Right ventricle myocardium inferior (tissue), 1 donor: ENCODE measurements around the gene PAQR5. TPM values are rescaled to one million over a fixed set of nuclear protein-coding genes. Genes with fewer than 3 reads are reported as not detected.

Experiments used
- ATAC-seq: fragments of 200-7000 bp; cut with Tn5 transposase; one replicate; pipeline ENCODE4 v1.9.1; 2020; ENCODE audit warnings: mild to moderate bottlenecking, moderate library complexity
- DNase-seq: peaks from one replicate; pipeline ENCODE4 v3.0.0; 2021; ENCODE audit errors: missing footprints
- intact Hi-C: fragments of 100-400 bp; cut with DNase I; formaldehyde crosslinking; loops from one replicate; pipeline ENCODE4 v1.11.0; 2022
- long read RNA-seq: library from polyadenylated mRNA; unstranded; transcript quantifications from one replicate; pipeline ENCODE4 v2.0.0, GENCODE V29; 2021
- total RNA-seq: library from RNA; stranded (reverse); fragmentation: NEBNext Ultra II Directional; extraction: Animal tissue kit (Norgen Biotek cat#: 25700); gene quantifications from one replicate; pipeline ENCODE4 v1.2.1, GENCODE V29; 2021
- donor health status: DM: no; HTN: yes; CAD: no; lungs with severe emphysema.

PAQR5 gene
- total RNA-seq = 1.1 TPM
- long read RNA-seq, partial matches to known transcripts = 0 of 1 reads
- long read RNA-seq, other reads (novel, unspliced or antisense) = 1 of 1 reads

GRCh38 chr15:69298697-69299441 lies at the start of gene PAQR5:
PAQR5 (plus strand) TSS chr15:69298912; CDS start chr15:69360081, 61,169 bp downstream.
- DNase-seq (no peak), ATAC-seq (peak; percentile 73)
- intact Hi-C loops = no loop called here

- intact Hi-C loops = no loop called here
- ATAC-seq (no peak), DNase-seq (no peak)
Observed at GRCh38 chr15:69253156-69253555, 45.6 kb upstream of the PAQR5 start.

GRCh38 chr15:69265347-69265955 lies 33.3 kb upstream of the PAQR5 start:
- intact Hi-C loops = loop anchor here (1.0 to 5.0 kb wide), 3 partner anchors 103 to 206 kb away; partner anchors contain the start of gene GLCE
- no peak for DNase-seq
- ATAC-seq = no peak

GRCh38 chr15:69271217-69271616 lies 27.5 kb upstream of the PAQR5 start:
- ATAC-seq = no peak
- DNase-seq = no peak
- intact Hi-C loops = no loop called here

- intact Hi-C loops = no loop called here
- no peak for ATAC-seq
- no peak for DNase-seq
Observed at GRCh38 chr15:69272139-69272538, 26.6 kb upstream of the PAQR5 start.

GRCh38 chr15:69272891-69273290 lies 25.8 kb upstream of the PAQR5 start:
- intact Hi-C loops = no loop called here
- ATAC-seq (no peak), DNase-seq (no peak)

GRCh38 chr15:69275074-69275670 lies 23.5 kb upstream of the PAQR5 start:
- ATAC-seq = peak; percentile 61
- intact Hi-C loops = no loop called here

GRCh38 chr15:69275933-69276560 lies 22.7 kb upstream of the PAQR5 start:
- intact Hi-C loops = no loop called here
- ATAC-seq (no peak), DNase-seq (no peak)

More at GRCh38 chr15:69275074-69275670, 23.5 kb upstream of the PAQR5 start:
- DNase-seq = no peak

- ATAC-seq (no peak), DNase-seq (no peak)
- intact Hi-C loops = no loop called here
Observed at GRCh38 chr15:69277316-69277715, 21.4 kb upstream of the PAQR5 start.

- ATAC-seq (no peak), DNase-seq (no peak)
- intact Hi-C loops = no loop called here
Observed at GRCh38 chr15:69279636-69280035, 19.1 kb upstream of the PAQR5 start.

GRCh38 chr15:69280783-69281182 lies 17.9 kb upstream of the PAQR5 start:
- no peak for ATAC-seq
- intact Hi-C loops = no loop called here
- no peak for DNase-seq

GRCh38 chr15:69282104-69282743 lies 16.5 kb upstream of the PAQR5 start:
- intact Hi-C loops = no loop called here
- no peak for ATAC-seq

GRCh38 chr15:69285834-69286233 lies 12.9 kb upstream of the PAQR5 start:
- DNase-seq (no peak), ATAC-seq (no peak)
- intact Hi-C loops = no loop called here

More at GRCh38 chr15:69282104-69282743, 16.5 kb upstream of the PAQR5 start:
- DNase-seq = no peak

- ATAC-seq (no peak), DNase-seq (no peak)
- intact Hi-C loops = no loop called here
Observed at GRCh38 chr15:69288011-69288410, 10.7 kb upstream of the PAQR5 start.

- no peak for DNase-seq
- intact Hi-C loops = no loop called here
Observed at GRCh38 chr15:69288531-69289341, 10.0 kb upstream of the PAQR5 start.

GRCh38 chr15:69289342-69290146 lies 9.2 kb upstream of the PAQR5 start:
- intact Hi-C loops = no loop called here
- DNase-seq (no peak), ATAC-seq (no peak)

More at GRCh38 chr15:69288531-69289341, 10.0 kb upstream of the PAQR5 start:
- ATAC-seq = no peak
